ENCODE results near the gene CFAP100.

The CFAP100 gene

DNA sequence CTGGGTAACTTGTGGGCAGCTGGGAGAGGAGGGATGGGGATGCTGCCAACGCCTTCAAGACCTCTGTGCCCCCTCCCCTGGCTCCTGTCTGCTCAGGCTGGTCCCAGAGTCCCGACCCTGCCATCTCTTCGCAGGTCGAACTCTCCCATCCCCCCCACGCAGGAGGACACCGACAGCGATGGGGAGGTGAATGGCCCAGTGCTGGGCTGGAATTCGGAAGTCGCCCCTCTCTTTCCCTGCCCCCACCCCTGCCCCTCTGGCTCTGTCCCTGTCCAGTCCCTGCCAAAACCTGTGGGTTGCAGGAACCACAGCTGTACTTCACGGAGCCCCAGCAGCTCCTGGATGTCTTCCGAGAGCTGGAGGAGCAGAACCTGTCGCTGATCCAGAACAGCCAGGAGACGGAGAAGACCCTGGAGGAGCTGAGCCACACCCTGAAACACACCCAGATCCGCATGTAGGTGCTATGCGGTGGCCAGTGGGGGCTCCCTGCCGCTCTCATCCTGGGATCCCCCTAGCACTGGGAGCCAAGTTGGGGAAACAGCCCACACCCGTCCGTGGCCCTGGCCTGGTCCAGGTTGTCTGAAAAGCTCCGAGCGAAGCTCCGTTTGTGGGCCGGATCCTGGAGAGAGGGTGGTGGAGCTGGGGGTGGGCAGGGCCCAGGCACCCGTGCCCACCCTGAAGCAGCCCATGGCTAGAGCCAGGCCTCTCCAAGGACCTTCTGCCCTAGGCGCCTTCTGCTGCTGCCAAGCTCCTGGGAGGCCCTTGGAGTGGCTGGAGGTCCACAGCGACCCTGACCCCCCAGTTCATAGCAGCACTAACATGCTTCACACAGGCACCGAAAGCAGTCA lies 28.7 kb downstream of the CFAP100 start:
- DNase-seq (ENCODE audit: insufficient read length, low spot score) (no peak), FAIRE-seq (no peak)
- TF ChIP-seq, protein P1, sequence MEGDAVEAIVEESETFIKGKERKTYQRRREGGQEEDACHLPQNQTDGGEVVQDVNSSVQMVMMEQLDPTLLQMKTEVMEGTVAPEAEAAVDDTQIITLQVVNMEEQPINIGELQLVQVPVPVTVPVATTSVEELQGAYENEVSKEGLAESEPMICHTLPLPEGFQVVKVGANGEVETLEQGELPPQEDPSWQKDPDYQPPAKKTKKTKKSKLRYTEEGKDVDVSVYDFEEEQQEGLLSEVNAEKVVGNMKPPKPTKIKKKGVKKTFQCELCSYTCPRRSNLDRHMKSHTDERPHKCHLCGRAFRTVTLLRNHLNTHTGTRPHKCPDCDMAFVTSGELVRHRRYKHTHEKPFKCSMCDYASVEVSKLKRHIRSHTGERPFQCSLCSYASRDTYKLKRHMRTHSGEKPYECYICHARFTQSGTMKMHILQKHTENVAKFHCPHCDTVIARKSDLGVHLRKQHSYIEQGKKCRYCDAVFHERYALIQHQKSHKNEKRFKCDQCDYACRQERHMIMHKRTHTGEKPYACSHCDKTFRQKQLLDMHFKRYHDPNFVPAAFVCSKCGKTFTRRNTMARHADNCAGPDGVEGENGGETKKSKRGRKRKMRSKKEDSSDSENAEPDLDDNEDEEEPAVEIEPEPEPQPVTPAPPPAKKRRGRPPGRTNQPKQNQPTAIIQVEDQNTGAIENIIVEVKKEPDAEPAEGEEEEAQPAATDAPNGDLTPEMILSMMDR (IDR thresholded peaks at IDR 0.05; ENCODE audit: insufficient read depth, missing control alignments) = no peak

DNA sequence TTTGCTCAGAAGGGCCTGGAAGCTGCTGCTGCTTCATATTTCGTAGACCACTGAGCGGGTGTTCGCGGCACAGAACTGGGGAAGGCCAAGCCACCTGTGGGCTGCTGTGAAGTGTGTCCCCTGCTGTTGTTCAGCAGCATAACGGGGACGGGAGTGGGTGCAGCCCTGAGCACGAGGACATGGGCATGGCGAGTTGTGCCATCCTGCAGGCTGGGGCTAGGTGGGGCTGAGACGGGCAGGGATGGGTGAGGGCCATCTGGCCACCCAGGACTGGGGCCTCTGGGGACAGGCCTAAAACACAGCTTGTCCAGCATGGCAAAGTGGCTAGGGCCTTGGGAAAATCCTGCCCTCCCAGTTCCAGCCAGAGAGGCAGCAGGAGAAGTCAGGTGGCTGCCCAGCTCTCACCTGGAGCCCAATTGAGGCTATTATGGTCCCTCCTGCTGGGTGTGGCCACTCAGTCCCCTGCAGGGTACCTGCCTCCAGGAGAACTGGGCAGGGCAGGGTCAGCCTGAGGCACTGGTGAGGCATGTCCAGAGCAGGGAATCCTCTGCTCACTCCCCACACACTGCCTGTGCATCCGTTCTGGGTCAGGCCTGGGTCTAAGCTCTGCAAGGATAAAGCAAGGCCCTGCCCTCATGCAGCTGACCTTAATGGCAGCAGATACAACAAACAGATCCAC lies 29.5 kb downstream of the CFAP100 start:
- FAIRE-seq = no peak
- DNase-seq (ENCODE audit: insufficient read length, low spot score) = no peak
- TF ChIP-seq, protein P1 (IDR thresholded peaks at IDR 0.05; ENCODE audit: insufficient read depth, missing control alignments) = no peak

DNA sequence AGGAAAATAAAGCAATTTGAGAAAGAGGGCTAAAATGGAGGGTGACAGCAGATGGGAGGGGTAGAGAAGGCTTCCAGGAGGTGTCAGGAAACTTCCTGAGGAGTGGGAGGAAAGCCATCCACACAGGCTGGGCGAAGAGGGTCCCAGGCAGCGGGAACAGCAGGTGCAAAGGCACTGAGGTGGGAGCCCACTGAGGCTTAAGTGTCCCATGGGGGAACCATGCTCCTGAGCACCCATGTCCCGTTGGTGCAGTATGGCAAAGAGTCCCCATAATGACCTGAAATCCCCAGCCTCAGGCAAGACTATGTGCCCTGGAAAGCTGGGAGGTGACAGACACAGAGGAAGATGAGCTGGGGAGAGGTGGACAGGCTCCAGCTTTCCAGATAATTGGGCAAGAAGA lies 30.0 kb downstream of the CFAP100 start:
- TF ChIP-seq, protein P1 (IDR thresholded peaks at IDR 0.05; ENCODE audit: insufficient read depth, missing control alignments) = no peak
- DNase-seq (ENCODE audit: insufficient read length, low spot score) (no peak), FAIRE-seq (no peak)

DNA sequence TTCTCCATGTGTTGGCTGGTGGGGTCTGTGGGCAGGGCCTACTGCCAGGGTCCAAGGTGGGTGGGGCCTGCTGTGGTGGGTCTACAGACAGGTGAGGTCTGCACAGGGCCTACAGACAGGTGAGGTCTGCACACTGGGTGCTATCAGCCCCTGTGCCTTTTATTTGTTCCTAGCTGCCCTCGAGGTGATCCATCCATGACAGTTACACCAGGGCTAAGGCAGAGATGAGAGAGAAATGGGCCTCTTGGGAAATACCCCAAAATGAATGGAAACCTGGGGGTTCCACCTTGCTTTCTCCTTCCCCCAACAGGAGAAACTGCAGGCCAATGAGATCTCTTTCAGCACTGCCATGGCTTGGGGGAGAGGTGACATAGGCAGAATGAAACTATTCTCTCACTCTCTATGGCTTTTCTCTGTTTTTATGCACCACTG lies 36.4 kb downstream of the CFAP100 start:
- DNase-seq (ENCODE audit: insufficient read length, low spot score) (no peak), FAIRE-seq (no peak)
- TF ChIP-seq, protein P1 (IDR thresholded peaks at IDR 0.05; ENCODE audit: insufficient read depth, missing control alignments) = no peak

DNA sequence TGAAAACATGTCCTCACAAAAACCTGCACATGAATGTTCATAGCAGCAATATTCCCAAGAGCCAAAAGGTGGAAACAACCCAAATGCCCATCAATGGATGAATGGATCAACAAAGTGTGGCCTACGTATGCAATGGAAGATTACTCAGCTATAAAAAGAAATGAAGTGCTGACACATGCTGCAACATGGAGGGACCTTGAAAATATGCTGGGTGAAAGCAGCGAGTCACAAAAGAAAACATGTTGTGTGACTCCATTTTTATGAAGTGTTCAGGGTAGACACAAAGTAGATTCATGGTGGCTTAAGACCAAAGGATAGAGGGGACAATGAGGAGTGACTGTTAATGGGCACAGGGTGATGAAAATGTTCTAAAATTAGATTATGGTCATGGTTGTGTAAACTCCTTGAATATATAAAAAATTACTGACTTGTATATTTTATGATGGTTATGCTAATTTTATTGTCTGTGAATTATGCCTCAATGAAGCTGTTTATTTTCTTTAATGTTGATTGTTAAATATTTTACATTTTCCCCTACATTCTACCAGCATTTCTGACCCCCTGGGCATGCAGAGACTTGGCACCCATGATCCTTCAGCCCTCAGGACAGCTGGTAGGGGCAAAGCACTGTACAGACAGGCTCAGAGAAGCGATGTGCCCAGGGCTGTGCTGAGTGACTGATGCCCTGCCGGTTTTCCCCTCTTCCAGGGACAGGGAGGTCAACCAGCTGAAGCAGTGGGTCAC lies 37.8 kb downstream of the CFAP100 start:
- TF ChIP-seq, protein P1 (IDR thresholded peaks at IDR 0.05; ENCODE audit: insufficient read depth, missing control alignments) = no peak

DNA sequence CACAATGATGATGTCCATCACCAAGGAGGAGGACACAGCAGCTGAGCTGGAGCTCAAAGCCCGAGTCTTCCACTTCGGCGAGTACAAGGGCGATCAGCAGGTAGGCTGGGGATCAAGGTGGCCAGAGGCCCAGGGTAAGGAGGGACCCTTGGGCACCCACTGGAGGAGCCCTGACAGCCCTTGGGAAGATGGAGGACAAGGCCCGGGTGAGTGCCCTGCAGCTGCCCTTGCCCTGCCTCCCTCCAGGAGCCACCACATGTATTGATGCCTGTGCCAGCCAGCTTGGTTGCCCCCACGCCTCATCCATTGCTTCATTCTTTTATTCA lies 38.4 kb downstream of the CFAP100 start:
- DNase-seq (ENCODE audit: insufficient read length, low spot score) (no peak), FAIRE-seq (no peak)
- TF ChIP-seq, protein P1 (IDR thresholded peaks at IDR 0.05; ENCODE audit: insufficient read depth, missing control alignments) = no peak

More for the DNA sequence above, 37.8 kb downstream of the CFAP100 start:
- no peak for DNase-seq (ENCODE audit: insufficient read length, low spot score)
- FAIRE-seq = no peak

Data from D721Med (cell line).